ENCODE results near the gene MYB.

Gene MYB

DNA sequence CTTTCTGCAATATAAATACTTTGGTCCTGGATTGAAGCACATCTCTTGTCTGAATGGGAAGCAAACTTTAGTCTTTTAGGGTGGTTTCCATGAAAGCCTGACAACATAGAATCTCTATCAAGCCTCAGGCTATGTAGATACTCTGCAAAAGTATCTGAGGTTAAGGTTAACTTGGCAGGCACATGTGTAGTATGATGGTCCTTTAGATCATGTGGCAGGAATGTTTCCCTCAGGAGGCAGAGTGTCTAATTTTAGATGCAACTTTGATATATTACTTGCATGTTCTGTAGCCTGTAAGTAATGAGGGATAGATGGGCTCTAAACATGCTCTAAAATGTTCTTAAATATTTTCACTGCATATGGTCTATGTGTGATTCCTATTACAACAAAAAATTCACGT is 8.2 kb downstream of the MYB start:
- DNase-seq (ENCODE audit: low read depth): no peak

DNA sequence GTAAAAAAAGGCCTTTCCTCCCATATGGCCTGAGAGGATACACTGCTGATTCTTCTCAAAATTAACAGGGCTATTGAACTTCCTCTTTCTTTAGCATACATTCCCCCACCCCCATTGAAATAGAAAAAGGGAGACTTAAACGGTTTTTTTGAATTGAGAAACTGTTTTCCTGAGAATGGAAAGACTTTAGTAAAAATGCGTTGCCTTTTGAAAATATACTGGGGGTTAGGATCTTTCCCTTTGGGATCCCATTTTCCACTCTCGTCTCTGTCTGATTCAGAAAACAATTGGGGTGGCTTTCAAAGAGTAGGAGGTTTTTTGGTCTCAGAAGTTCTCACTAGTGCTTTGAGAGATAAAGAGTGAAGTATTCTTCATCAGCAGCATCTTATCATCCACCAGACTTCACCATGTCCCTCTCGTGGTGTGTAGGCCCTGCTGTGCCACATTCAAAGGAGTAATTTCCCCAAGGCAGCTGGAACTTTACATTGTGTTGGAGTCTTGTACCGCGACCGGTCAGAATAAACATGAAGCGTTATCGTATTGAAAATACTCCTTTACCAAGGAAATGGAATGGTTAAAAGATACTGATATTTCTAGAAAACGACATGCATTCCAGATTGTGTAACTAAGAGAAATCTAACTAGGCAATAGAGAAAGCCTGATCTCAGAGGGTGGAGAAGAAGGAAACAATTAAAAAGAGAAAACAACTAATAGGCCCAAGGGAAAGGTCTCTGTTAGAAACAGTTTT is 10.6 kb downstream of the MYB start:
- no peak for DNase-seq (ENCODE audit: low read depth)

DNA sequence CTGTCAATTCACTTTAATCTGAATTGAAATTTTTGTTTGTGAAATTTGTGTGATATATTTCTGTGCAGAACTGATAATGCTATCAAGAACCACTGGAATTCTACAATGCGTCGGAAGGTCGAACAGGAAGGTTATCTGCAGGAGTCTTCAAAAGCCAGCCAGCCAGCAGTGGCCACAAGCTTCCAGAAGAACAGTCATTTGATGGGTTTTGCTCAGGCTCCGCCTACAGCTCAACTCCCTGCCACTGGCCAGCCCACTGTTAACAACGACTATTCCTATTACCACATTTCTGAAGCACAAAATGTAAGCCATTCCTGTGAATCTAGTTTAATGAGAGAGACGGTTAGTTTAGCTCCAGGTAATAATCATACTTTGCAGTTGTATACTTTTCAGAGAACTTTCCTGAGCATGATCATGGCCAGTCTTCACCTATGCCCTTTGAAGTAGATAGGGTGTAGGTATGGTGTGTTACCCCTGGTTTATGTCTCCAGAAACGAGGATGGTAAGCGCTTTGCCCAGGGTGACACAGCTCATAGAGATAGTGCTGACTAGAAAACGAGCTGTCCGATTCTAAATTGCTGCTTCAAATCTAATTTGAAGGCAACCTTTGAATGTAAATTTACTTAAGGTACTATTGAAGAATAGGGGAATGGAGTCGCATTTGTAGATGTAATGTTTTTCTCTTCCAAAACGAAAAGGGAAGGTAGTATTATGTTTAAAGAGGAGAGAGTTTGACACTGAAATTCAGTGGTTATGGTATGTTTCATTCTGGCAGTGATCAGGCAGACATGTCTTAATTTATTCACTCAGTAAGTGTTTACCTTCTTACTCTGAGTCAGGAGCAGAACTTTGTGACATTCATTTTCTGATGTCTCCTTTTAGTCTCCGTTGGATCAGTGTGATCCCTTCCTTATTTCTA is 11.4 kb downstream of the MYB start:
- DNase-seq (ENCODE audit: low read depth): no peak

- DNase-seq (ENCODE audit: low read depth): no peak
Measured at GRCh38 chr6:135193221-135193620, 12.1 kb downstream of the MYB start.

DNA sequence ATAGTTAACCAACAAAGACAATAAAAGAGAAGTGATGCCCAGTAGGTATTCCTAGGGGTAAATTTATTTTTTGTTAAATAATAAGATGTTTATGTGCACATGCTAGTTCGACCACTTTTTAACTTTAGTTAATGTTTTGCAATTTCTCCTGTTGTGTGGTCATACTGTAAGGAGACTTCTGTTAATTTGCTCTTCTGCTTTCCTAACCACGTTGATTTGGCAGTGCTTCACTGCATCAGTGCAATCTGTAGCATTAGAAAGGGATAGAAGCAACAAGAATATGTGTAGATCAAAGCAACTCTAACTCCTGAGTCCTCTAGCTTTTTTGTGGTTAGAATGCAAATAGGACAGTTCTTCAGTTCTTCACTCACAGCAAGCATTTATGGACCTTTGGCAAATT is 13.9 kb downstream of the MYB start:
- DNase-seq (ENCODE audit: low read depth): no peak

- peak; percentile 47 for DNase-seq (ENCODE audit: low read depth)
Measured at GRCh38 chr6:135195522-135195921, 14.4 kb downstream of the MYB start.

GRCh38 chr6:135196739-135197510 is 15.8 kb downstream of the MYB start:
- no peak for DNase-seq (ENCODE audit: low read depth)

GRCh38 chr6:135202836-135203235 is 21.7 kb downstream of the MYB start:
- DNase-seq (ENCODE audit: low read depth): no peak

GRCh38 chr6:135204951-135205350 is 23.8 kb downstream of the MYB start:
- no peak for DNase-seq (ENCODE audit: low read depth)

- DNase-seq (ENCODE audit: low read depth): peak; percentile 34
Measured at GRCh38 chr6:135209803-135210202, 28.7 kb downstream of the MYB start.

DNA sequence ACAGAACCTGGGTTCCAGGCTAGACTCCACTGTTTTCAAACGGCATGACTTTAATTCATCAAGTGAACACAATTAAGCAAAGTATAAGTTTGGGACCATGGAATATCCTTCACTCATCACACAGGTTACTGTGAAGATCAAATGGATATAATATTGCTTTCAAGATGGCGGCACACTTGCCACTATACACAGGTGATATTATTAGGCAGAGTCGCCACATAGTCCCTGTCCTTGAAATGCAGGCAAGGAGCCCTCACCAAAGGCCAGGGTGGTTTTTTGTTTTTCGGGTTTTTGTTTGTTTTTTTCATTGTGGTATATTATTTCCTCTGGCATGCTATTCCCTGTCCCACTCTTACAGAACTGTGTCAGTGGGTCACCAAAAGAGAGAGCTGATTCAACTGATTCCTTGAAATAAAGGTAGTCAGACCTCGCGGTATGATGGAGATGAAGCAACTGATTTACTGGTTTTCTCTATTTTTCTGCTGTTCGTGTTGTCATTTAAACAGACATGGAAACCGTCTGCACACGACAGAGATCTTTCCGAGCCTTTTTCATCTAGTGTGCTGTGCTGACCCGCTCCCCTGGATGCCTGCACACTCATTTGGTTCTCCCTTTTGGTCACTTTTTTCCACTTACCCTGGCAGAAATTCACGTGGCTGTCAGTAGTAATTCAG is 29.7 kb downstream of the MYB start:
- DNase-seq (ENCODE audit: low read depth): no peak

DNA sequence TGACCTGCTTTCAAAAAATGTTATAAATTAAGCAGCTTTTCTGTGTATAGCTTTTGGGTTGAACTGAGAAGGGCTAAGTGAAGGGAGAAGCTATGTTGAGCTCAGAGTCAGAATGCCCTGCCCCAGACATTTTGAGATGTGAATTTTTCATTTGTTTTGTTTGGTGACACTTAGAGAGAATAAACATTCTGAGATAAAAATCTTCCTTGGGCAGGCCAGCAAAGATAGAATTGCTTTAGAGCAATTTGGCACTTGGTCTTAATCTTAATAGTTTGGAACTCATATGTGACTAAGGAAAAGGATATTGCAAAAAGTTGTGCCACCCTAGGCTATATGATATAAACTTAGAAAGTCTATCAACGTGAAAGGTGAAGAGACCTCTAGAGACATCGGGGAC is 30.2 kb downstream of the MYB start:
- DNase-seq (ENCODE audit: low read depth): no peak

DNA sequence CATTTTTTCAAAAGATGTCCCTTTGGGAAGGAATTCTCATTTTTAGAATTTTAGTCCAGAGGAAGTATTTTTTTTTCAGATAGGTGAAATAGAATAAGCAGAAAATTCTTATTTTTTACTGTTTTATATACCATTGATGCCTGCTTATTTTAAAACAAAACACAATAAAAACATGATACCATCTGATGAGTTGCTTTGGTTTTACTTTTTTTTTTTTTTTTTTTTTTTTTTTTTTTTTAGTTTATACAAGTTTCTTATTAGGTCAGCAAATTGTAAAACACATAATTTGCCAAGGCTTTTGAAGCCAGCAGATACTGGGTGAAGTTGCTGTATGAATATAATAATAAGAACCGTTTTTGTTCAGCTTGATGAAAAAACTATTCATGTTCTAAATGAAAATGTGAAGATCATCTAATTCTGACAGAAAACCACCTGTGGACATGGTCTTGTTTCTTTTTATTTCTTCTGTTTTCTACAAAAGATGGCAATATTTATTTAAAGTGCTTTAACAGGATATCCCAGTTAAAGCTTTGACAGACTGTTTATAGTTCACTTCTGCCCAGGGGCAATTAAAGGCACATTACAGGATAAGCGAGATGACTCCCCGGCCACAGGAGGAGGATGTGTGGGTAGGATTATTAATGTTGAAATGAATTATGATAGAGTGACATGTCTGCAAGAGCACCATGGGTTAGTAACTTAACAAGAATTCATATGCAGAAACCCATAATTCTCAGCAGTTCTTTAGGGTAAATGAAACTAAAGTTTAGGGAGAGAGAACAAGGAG is 31.1 kb downstream of the MYB start:
- DNase-seq (ENCODE audit: low read depth): peak; percentile 84

DNA sequence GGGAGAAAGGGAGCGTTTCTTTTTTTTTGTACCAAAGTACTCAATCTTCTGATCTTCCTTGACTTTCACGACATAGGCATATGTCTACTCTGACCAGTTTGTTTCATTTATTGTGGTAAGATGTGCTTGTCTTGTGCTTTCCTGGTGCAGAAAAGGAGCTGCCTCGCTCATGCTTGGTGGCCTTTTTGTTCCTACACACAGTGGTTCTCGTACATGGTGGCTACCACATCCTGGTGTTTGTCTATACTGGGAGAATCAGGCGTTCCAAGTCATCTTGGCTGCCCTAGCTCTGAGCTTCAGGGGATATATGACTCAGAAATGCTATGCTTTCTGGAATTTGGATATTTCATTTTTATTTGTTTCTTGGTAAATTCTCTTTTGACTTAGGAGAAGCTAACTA is 31.8 kb downstream of the MYB start:
- peak; percentile 37 for DNase-seq (ENCODE audit: low read depth)

DNA sequence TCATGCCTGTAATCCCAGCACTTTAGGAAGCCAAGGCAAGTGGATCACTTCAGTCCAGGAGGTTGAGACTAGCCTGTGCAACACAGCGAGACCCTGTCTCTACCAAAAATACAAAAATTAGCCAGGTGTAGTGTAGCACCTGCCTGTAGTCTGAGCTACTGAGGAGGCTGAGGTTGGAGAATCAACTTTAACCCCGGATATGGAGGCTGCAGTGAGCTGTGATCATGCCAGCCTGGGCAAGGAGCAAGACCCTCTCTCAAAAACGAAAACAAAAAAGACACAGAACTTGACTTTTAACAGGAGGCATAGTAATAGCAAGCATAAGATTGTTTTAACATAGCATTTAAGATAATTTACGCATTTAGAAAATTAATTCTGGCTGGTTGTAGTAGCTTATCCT is 32.5 kb downstream of the MYB start:
- no peak for DNase-seq (ENCODE audit: low read depth)

GRCh38 chr6:135215160-135215559 is 34.1 kb downstream of the MYB start:
- no peak for DNase-seq (ENCODE audit: low read depth)

DNA sequence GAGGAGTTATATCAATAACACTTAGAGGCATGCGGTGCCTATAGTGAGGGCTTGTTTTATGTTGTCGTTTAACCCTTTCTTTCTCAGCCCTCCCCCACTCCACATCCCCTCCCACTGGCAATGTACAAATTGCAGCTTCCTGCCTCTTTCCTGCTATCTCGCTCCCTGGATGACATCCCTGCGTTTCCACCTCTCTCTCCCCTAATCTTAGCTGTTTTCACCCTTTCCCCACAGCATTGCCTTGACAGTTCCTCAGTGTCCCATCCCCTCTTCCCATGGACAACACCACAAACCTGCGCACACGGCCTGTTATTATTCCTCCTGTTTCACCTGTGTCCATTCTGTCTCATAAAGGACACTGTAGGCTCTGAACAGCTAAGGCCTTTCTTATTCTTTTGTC is 34.5 kb downstream of the MYB start:
- DNase-seq (ENCODE audit: low read depth): no peak

DNA sequence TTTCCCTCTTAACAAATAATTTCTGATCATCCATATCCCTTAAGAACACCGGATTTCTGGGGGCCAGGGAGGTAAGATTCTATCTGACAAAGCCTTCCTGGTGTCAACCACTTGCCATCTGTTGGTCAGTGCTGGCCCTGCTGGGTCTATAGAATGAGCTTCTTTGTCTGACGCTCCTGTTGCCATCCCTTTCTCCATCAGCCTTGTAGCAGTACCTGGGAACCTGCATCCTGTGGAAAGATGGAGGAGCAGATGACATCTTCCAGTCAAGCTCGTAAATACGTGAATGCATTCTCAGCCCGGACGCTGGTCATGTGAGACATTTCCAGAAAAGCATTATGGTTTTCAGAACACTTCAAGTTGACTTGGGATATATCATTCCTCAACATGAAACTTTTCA is 36.6 kb downstream of the MYB start:
- DNase-seq (ENCODE audit: low read depth): no peak

GRCh38 chr6:135219346-135219745 is 38.2 kb downstream of the MYB start:
- no peak for DNase-seq (ENCODE audit: low read depth)

GRCh38 chr6:135221042-135221441 is 39.9 kb downstream of the MYB start:
- no peak for DNase-seq (ENCODE audit: low read depth)

GRCh38 chr6:135221505-135221904 is 40.4 kb downstream of the MYB start:
- no peak for DNase-seq (ENCODE audit: low read depth)
